Measurements from ENCODE around the gene NEK7. TPM values are rescaled to one million over a fixed set of nuclear protein-coding genes. Genes with fewer than 3 reads are reported as not detected.

NEK7 gene
- total RNA-seq, 2 experiments from 2014 or later, result 61.5 to 63.2 TPM

- ChIA-PET POLR2A (interaction anchor here (1.0 to 2.0 kb wide), 2 partner anchors 12 to 18 kb away, joined by 3 to 12 read pairs; partner anchors contain the start of gene NEK7), CTCF (interaction anchor here (0.7 to 2.0 kb wide), 6 partner anchors 10 to 322 kb away, joined by 3 to 6 read pairs (median 4); no protein-coding TSS in a partner anchor)
- Mint-ChIP-seq H3K27ac (peak overlapping the region; percentile 64), H3K36me3 (ENCODE audit: low read depth) (peaks cover 4% of the 10 kb centered on the region), H3K9me3 (ENCODE audit: insufficient read depth) (no peaks in the 10 kb centered on the region), H3K4me1 (ENCODE audit: low read depth) (peaks cover 87% of the 10 kb centered on the region), H3K4me3 (peak overlapping the region; percentile 33), H3K27me3 (ENCODE audit: low read depth) (no peaks in the 10 kb centered on the region)
- DNase-seq (no peak), ATAC-seq (peak; percentile 65)
These were observed 18.8 kb downstream of the NEK7 start for GRCh38 chr1:198175423-198176170.

GRCh38 chr1:198176179-198176578, 19.4 kb downstream of the NEK7 start:
- Mint-ChIP-seq H3K27ac (peak overlapping the region; percentile 64), H3K4me3 (peak overlapping the region; percentile 33), H3K36me3 (ENCODE audit: low read depth) (peaks cover 5% of the 10 kb centered on the region), H3K4me1 (ENCODE audit: low read depth) (peaks cover 88% of the 10 kb centered on the region), H3K27me3 (ENCODE audit: low read depth) (no peaks in the 10 kb centered on the region), H3K9me3 (ENCODE audit: insufficient read depth) (no peaks in the 10 kb centered on the region)
- no peak for DNase-seq
- CTCF ChIA-PET, result interaction anchor here (0.9 to 2.7 kb wide), 3 partner anchors 11 to 28 kb away, joined by 3 to 12 read pairs (median 3); no protein-coding TSS in a partner anchor
- POLR2A ChIA-PET, result interaction anchor here (0.9 to 2.0 kb wide), 2 partner anchors 18 kb away, joined by 3 to 12 read pairs; partner anchors contain the start of gene NEK7
- ATAC-seq, result no peak

- H3K27ac Mint-ChIP-seq, result peak overlapping the region; percentile 41
- H3K4me3 Mint-ChIP-seq, result peak overlapping the region; percentile 27
- CTCF ChIA-PET, result interaction anchor here (1.8 to 2.7 kb wide), 2 partner anchors 12 to 21 kb away, joined by 3 to 12 read pairs; partner anchors contain the start of gene NEK7
- ATAC-seq, result no peak
- H3K36me3 Mint-ChIP-seq (ENCODE audit: low read depth), result peaks cover 4% of the 10 kb centered on the region
- H3K9me3 Mint-ChIP-seq (ENCODE audit: insufficient read depth), result no peaks in the 10 kb centered on the region
- POLR2A ChIA-PET, result no interaction called here
- DNase-seq, result no peak
- peaks cover 89% of the 10 kb centered on the region for H3K4me1 Mint-ChIP-seq (ENCODE audit: low read depth)
- H3K27me3 Mint-ChIP-seq (ENCODE audit: low read depth), result no peaks in the 10 kb centered on the region
These were observed 20.7 kb downstream of the NEK7 start for GRCh38 chr1:198177546-198177945.

- DNase-seq, result no peak
- Mint-ChIP-seq H3K4me3 (no peak overlapping the region), H3K9me3 (ENCODE audit: insufficient read depth) (no peaks in the 10 kb centered on the region), H3K27ac (peak overlapping the region; percentile 60), H3K4me1 (ENCODE audit: low read depth) (peaks cover 87% of the 10 kb centered on the region), H3K36me3 (ENCODE audit: low read depth) (peaks cover 7% of the 10 kb centered on the region), H3K27me3 (ENCODE audit: low read depth) (no peaks in the 10 kb centered on the region)
- no peak for ATAC-seq
- ChIA-PET CTCF (interaction anchor here (0.8 to 2.7 kb wide), 4 partner anchors 9 to 22 kb away, joined by 3 to 12 read pairs (median 4); partner anchors contain the start of gene NEK7), POLR2A (interaction anchor here (0.8 kb wide), 1 partner anchor 20 kb away, joined by 3 read pairs; no protein-coding TSS in a partner anchor)
These were observed 21.8 kb downstream of the NEK7 start for GRCh38 chr1:198178615-198179014.

GRCh38 chr1:198179556-198179981, 22.8 kb downstream of the NEK7 start:
- H3K27me3 Mint-ChIP-seq (ENCODE audit: low read depth), result no peaks in the 10 kb centered on the region
- CTCF ChIA-PET, result no interaction called here
- peak overlapping the region; percentile 47 for H3K4me3 Mint-ChIP-seq
- peak; percentile 68 for ATAC-seq
- H3K9me3 Mint-ChIP-seq (ENCODE audit: insufficient read depth), result no peaks in the 10 kb centered on the region
- H3K4me1 Mint-ChIP-seq (ENCODE audit: low read depth), result peaks cover 83% of the 10 kb centered on the region
- POLR2A ChIA-PET, result no interaction called here
- peak overlapping the region; percentile 73 for H3K27ac Mint-ChIP-seq
- peaks cover 11% of the 10 kb centered on the region for H3K36me3 Mint-ChIP-seq (ENCODE audit: low read depth)
- peak; percentile 54 for DNase-seq

- ATAC-seq (no peak), DNase-seq (no peak)
- CTCF ChIA-PET, result interaction anchor here (0.7 to 2.1 kb wide), 3 partner anchors 11 to 28 kb away, joined by 3 to 8 read pairs (median 3); partner anchors contain the start of gene NEK7
- Mint-ChIP-seq H3K36me3 (ENCODE audit: low read depth) (peaks cover 20% of the 10 kb centered on the region), H3K4me1 (ENCODE audit: low read depth) (peaks cover 79% of the 10 kb centered on the region), H3K9me3 (ENCODE audit: insufficient read depth) (no peaks in the 10 kb centered on the region), H3K4me3 (no peak overlapping the region), H3K27ac (no peak overlapping the region), H3K27me3 (ENCODE audit: low read depth) (no peaks in the 10 kb centered on the region)
- POLR2A ChIA-PET, result interaction anchor here (2.7 kb wide), 1 partner anchor 25 kb away, joined by 8 read pairs; no protein-coding TSS in a partner anchor
These were observed 26.8 kb downstream of the NEK7 start for GRCh38 chr1:198183605-198184004.

GRCh38 chr1:198184516-198184915, 27.7 kb downstream of the NEK7 start:
- ATAC-seq (no peak), DNase-seq (no peak)
- ChIA-PET POLR2A (interaction anchor here (2.7 kb wide), 1 partner anchor 26 kb away, joined by 8 read pairs; no protein-coding TSS in a partner anchor), CTCF (interaction anchor here (2.1 kb wide), 1 partner anchor 28 kb away, joined by 8 read pairs; the partner anchor contains the start of gene NEK7)
- H3K9me3 Mint-ChIP-seq (ENCODE audit: insufficient read depth), result no peaks in the 10 kb centered on the region
- no peaks in the 10 kb centered on the region for H3K27me3 Mint-ChIP-seq (ENCODE audit: low read depth)
- no peak overlapping the region for H3K4me3 Mint-ChIP-seq
- no peak overlapping the region for H3K27ac Mint-ChIP-seq
- H3K36me3 Mint-ChIP-seq (ENCODE audit: low read depth), result peaks cover 20% of the 10 kb centered on the region
- H3K4me1 Mint-ChIP-seq (ENCODE audit: low read depth), result peaks cover 77% of the 10 kb centered on the region

- ChIA-PET CTCF (interaction anchor here (1.2 to 2.1 kb wide), 4 partner anchors 11 to 29 kb away, joined by 4 to 8 read pairs (median 6); partner anchors contain the start of gene NEK7), POLR2A (interaction anchor here (1.7 kb wide), 1 partner anchor 12 kb away, joined by 8 read pairs; no protein-coding TSS in a partner anchor)
- no peaks in the 10 kb centered on the region for H3K9me3 Mint-ChIP-seq (ENCODE audit: insufficient read depth)
- ATAC-seq (no peak), DNase-seq (no peak)
- H3K4me1 Mint-ChIP-seq (ENCODE audit: low read depth), result peaks cover 71% of the 10 kb centered on the region
- peaks cover 20% of the 10 kb centered on the region for H3K36me3 Mint-ChIP-seq (ENCODE audit: low read depth)
- no peaks in the 10 kb centered on the region for H3K27me3 Mint-ChIP-seq (ENCODE audit: low read depth)
- no peak overlapping the region for H3K4me3 Mint-ChIP-seq
- no peak overlapping the region for H3K27ac Mint-ChIP-seq
These were observed 28.3 kb downstream of the NEK7 start for GRCh38 chr1:198185146-198185545.

- Mint-ChIP-seq H3K4me1 (ENCODE audit: low read depth) (peaks cover 70% of the 10 kb centered on the region), H3K36me3 (ENCODE audit: low read depth) (peaks cover 18% of the 10 kb centered on the region), H3K9me3 (ENCODE audit: insufficient read depth) (no peaks in the 10 kb centered on the region), H3K4me3 (peak overlapping the region; percentile 52), H3K27ac (peak overlapping the region; percentile 73), H3K27me3 (ENCODE audit: low read depth) (no peaks in the 10 kb centered on the region)
- ATAC-seq (peak; percentile 14), DNase-seq (no peak)
- CTCF ChIA-PET, result interaction anchor here (1.0 to 3.0 kb wide), 7 partner anchors 10 to 30 kb away, joined by 4 to 9 read pairs (median 5); partner anchors contain the start of gene NEK7
- POLR2A ChIA-PET, result interaction anchor here (0.7 to 1.7 kb wide), 3 partner anchors 13 to 27 kb away, joined by 3 to 8 read pairs (median 4); no protein-coding TSS in a partner anchor
These were observed 29.0 kb downstream of the NEK7 start for GRCh38 chr1:198185759-198186158.

GRCh38 chr1:198186916-198187580, 30.2 kb downstream of the NEK7 start:
- Mint-ChIP-seq H3K9me3 (ENCODE audit: insufficient read depth) (no peaks in the 10 kb centered on the region), H3K4me3 (no peak overlapping the region), H3K4me1 (ENCODE audit: low read depth) (peaks cover 65% of the 10 kb centered on the region), H3K27me3 (ENCODE audit: low read depth) (no peaks in the 10 kb centered on the region), H3K27ac (peak overlapping the region; percentile 77), H3K36me3 (ENCODE audit: low read depth) (peaks cover 15% of the 10 kb centered on the region)
- POLR2A ChIA-PET, result interaction anchor here (0.5 to 1.5 kb wide), 4 partner anchors 12 to 29 kb away, joined by 3 to 4 read pairs (median 3); no protein-coding TSS in a partner anchor
- CTCF ChIA-PET, result interaction anchor here (1.1 to 3.0 kb wide), 7 partner anchors 8 to 66 kb away, joined by 3 to 9 read pairs (median 5); partner anchors contain the start of gene NEK7
- DNase-seq (no peak), ATAC-seq (no peak)

- ATAC-seq (peak; percentile 89), DNase-seq (no peak)
- no peaks in the 10 kb centered on the region for H3K27me3 Mint-ChIP-seq (ENCODE audit: low read depth)
- peak overlapping the region; percentile 32 for H3K4me3 Mint-ChIP-seq
- peaks cover 17% of the 10 kb centered on the region for H3K36me3 Mint-ChIP-seq (ENCODE audit: low read depth)
- CTCF ChIA-PET, result interaction anchor here (0.9 to 3.0 kb wide), 8 partner anchors 9 to 65 kb away, joined by 3 to 9 read pairs (median 4); partner anchors contain the start of gene NEK7
- H3K9me3 Mint-ChIP-seq (ENCODE audit: insufficient read depth), result no peaks in the 10 kb centered on the region
- peaks cover 66% of the 10 kb centered on the region for H3K4me1 Mint-ChIP-seq (ENCODE audit: low read depth)
- H3K27ac Mint-ChIP-seq, result peak overlapping the region; percentile 77
- POLR2A ChIA-PET, result interaction anchor here (0.8 to 1.5 kb wide), 3 partner anchors 13 to 31 kb away, joined by 3 to 4 read pairs (median 3); partner anchors contain the start of gene NEK7
These were observed 31.3 kb downstream of the NEK7 start for GRCh38 chr1:198187973-198188588.

All from activated CD8-positive, alpha-beta T cell treated with anti-CD3 and anti-CD28 coated beads, Interleukin-2, amount 10 ng/mL, durations not matched to agents 7 days and 5 days (primary cell).